ENCODE data around the gene RAB6C.
"Not testable (repeated sequence)": the region's sequence is repeated elsewhere in the genome, so short reads cannot be mapped to it uniquely, and the experiment has no call there.

RAB6C gene

GRCh38 chr2:129996657-129997237, 17.3 kb downstream of the RAB6C start:
- not testable (repeated sequence) for DNase-seq

DNA sequence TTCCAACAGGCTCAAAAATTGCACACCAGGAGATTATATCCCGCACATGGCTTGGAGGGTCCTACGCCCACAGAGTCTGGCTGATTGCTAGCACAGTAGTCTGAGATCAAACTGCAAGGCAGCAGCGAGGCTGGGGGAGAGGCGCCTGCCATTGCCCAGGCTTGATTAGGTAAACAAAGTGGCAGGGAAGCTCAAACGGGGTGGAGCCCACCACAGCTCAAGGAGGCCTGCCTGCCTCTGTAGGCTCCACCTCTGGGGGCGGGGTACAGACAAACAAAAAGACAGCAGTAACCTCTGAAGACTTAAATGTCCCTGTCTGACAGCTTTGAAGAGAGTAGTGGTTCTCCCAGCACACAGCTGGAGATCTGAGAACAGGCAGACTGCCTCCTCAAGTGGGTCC, 19.3 kb downstream of the RAB6C start:
- DNase-seq = not testable (repeated sequence)

GRCh38 chr2:130005862-130006261, 26.4 kb downstream of the RAB6C start:
- not testable (repeated sequence) for DNase-seq

DNA sequence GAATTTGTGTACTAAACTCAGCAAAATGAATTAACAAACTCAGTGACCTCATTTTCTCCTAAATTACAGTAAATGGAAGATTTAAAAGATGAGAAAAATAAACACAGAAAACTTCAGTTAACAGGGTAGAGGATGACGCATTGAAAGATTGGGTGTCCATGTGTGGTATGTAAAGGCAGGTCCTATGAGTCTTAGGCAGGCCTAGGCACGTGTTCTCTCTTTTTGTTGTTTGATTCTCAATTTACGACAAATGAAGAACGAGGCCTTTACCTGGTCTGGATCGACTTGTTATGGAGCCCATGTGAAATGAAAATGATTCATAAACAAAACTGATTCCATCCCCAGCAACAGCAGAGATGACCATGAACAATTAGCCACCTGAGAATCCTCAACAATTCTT, 37.2 kb downstream of the RAB6C start:
- DNase-seq = not testable (repeated sequence)

DNA sequence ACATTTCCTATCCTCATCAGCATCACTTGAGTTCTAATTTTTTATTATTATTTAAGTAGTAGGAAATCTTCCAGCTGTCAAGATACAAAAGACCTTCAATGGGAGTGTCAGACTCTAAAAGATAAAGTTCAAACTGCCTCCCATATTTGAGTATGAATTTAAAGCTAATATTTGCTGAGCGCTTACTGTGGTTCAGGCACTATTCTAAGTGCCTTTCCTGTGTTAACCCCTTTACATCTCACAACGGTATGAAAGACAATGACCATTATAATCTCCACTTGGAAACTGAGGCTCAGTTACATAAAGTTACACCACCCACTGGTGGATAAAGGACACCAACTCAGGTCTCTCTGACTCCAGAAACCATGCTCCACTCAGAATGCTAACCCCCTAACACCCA, 39.9 kb downstream of the RAB6C start:
- DNase-seq = no peak

GRCh38 chr2:130020069-130020468, 40.6 kb downstream of the RAB6C start:
- DNase-seq = not testable (repeated sequence)

GRCh38 chr2:130025931-130026330, 46.5 kb downstream of the RAB6C start:
- DNase-seq = not testable (repeated sequence)

All from NCI-H510A treated with DMSO at 0.1 percent for 48 hours (cell line).